ENCODE data around the gene NRDE2. TPM values are rescaled to one million over a fixed set of nuclear protein-coding genes. Genes with fewer than 3 reads are reported as not detected.

NRDE2 gene
- polyA plus RNA-seq, 1 donor: 15.8 TPM

GRCh38 chr14:90274019-90274418 is 57.7 kb downstream of the NRDE2 start:
- no peak for DNase-seq
- H3K36me3 ChIP-seq (ENCODE audit: control insufficient read depth, insufficient read depth, low read length): peaks cover 79% of the 10 kb centered on the region
- no peak overlapping the region for H3K27ac ChIP-seq (ENCODE audit: low read length)
- no peaks in the 10 kb centered on the region for H3K4me1 ChIP-seq (ENCODE audit: control insufficient read depth, insufficient read depth, low read length)
- H3K27me3 ChIP-seq (ENCODE audit: control insufficient read depth, insufficient read depth, low read length): no peaks in the 10 kb centered on the region
- H3K4me3 ChIP-seq (ENCODE audit: low read length): no peak overlapping the region
- H3K9me3 ChIP-seq (ENCODE audit: control insufficient read depth, low read depth, low read length): no peaks in the 10 kb centered on the region
- WGBS (ENCODE audit: insufficient coverage, low lambda C conversion rate): no CpG with 5 or more reads among the region's 9 CpGs

DNA sequence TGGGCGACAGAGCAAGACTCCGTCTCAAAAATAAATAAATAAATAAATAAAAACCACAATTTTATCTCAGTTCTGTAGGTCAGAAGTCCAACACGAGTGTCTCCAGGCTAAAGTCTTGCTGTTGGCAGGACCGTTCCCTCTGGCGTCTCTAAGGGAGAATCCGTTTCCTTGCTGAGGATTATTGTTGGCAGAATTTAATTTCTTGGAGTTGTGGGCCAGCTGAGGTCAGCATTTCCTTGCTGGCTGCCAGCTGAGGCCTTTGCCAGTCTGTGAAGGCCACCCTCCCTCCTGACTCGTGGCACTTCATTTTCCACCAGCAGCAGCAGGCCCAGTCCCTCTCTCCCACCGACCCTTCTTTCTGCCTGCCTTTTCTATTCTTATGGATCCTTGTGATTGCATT is 58.2 kb downstream of the NRDE2 start:
- Histone ChIP-seq H3K4me3 (ENCODE audit: low read length) (no peak overlapping the region), H3K27ac (ENCODE audit: low read length) (no peak overlapping the region), H3K36me3 (ENCODE audit: control insufficient read depth, insufficient read depth, low read length) (peaks cover 79% of the 10 kb centered on the region), H3K27me3 (ENCODE audit: control insufficient read depth, insufficient read depth, low read length) (no peaks in the 10 kb centered on the region), H3K9me3 (ENCODE audit: control insufficient read depth, low read depth, low read length) (no peaks in the 10 kb centered on the region), H3K4me1 (ENCODE audit: control insufficient read depth, insufficient read depth, low read length) (no peaks in the 10 kb centered on the region)
- DNase-seq: no peak
- 100% methylated on average over 1 of the region's 8 CpGs for WGBS (ENCODE audit: insufficient coverage, low lambda C conversion rate)

GRCh38 chr14:90272523-90272922 is 59.2 kb downstream of the NRDE2 start:
- Histone ChIP-seq H3K4me3 (ENCODE audit: low read length) (no peak overlapping the region), H3K9me3 (ENCODE audit: control insufficient read depth, low read depth, low read length) (no peaks in the 10 kb centered on the region), H3K36me3 (ENCODE audit: control insufficient read depth, insufficient read depth, low read length) (peaks cover 77% of the 10 kb centered on the region), H3K4me1 (ENCODE audit: control insufficient read depth, insufficient read depth, low read length) (no peaks in the 10 kb centered on the region), H3K27ac (ENCODE audit: low read length) (no peak overlapping the region), H3K27me3 (ENCODE audit: control insufficient read depth, insufficient read depth, low read length) (no peaks in the 10 kb centered on the region)
- 100% methylated on average over 1 of the region's 10 CpGs for WGBS (ENCODE audit: insufficient coverage, low lambda C conversion rate)
- no peak for DNase-seq

- Histone ChIP-seq H3K36me3 (ENCODE audit: control insufficient read depth, insufficient read depth, low read length) (peaks cover 86% of the 10 kb centered on the region), H3K9me3 (ENCODE audit: control insufficient read depth, low read depth, low read length) (no peaks in the 10 kb centered on the region), H3K4me1 (ENCODE audit: control insufficient read depth, insufficient read depth, low read length) (no peaks in the 10 kb centered on the region), H3K27me3 (ENCODE audit: control insufficient read depth, insufficient read depth, low read length) (no peaks in the 10 kb centered on the region), H3K27ac (ENCODE audit: low read length) (no peak overlapping the region), H3K4me3 (ENCODE audit: low read length) (no peak overlapping the region)
- WGBS (ENCODE audit: insufficient coverage, low lambda C conversion rate): no CpG with 5 or more reads among the region's 4 CpGs
- no peak for DNase-seq
Measured at GRCh38 chr14:90268420-90268819, 63.3 kb downstream of the NRDE2 start.

GRCh38 chr14:90266441-90267154 is 65.1 kb downstream of the NRDE2 start:
- Histone ChIP-seq H3K9me3 (ENCODE audit: control insufficient read depth, low read depth, low read length) (no peaks in the 10 kb centered on the region), H3K27ac (ENCODE audit: low read length) (no peak overlapping the region), H3K4me1 (ENCODE audit: control insufficient read depth, insufficient read depth, low read length) (no peaks in the 10 kb centered on the region), H3K36me3 (ENCODE audit: control insufficient read depth, insufficient read depth, low read length) (peaks cover 81% of the 10 kb centered on the region), H3K27me3 (ENCODE audit: control insufficient read depth, insufficient read depth, low read length) (no peaks in the 10 kb centered on the region), H3K4me3 (ENCODE audit: low read length) (no peak overlapping the region)
- no CpG with 5 or more reads among the region's 9 CpGs for WGBS (ENCODE audit: insufficient coverage, low lambda C conversion rate)
- no peak for DNase-seq

DNA sequence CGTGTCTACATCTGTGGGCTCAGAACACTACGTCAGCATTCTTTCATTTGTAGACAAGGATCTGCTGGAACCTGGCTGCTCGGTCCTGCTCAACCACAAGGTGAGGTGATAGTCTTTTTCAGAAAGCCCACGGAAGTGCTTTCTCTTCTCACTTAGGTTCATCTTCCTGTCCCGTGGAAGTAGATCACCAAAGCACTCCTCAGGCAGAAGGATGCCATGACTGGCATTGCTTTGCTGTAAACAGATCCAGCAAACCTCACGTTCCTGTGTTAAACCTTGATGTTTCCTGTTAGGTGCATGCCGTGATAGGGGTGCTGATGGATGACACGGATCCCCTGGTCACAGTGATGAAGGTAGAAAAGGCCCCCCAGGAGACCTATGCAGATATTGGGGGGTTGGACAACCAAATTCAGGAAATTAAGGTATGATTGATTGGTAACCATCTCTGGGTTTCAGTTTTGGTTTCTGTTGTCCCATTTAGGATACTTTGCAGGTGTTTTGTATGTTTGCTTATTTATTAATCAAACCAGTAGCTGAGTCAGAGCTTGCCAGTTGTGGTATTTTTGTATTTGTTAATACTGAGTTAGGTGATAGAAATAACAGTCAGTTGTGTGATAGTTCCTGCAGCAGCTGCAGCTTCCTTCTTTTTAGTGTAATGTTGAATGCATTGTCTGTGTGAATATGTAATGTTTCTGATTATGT is 67.8 kb downstream of the NRDE2 start:
- WGBS (ENCODE audit: insufficient coverage, low lambda C conversion rate): no CpG with 5 or more reads among the region's 8 CpGs
- no peak for DNase-seq
- Histone ChIP-seq H3K36me3 (ENCODE audit: control insufficient read depth, insufficient read depth, low read length) (peaks cover 70% of the 10 kb centered on the region), H3K9me3 (ENCODE audit: control insufficient read depth, low read depth, low read length) (no peaks in the 10 kb centered on the region), H3K4me3 (ENCODE audit: low read length) (no peak overlapping the region), H3K27ac (ENCODE audit: low read length) (no peak overlapping the region), H3K27me3 (ENCODE audit: control insufficient read depth, insufficient read depth, low read length) (no peaks in the 10 kb centered on the region), H3K4me1 (ENCODE audit: control insufficient read depth, insufficient read depth, low read length) (no peaks in the 10 kb centered on the region)

GRCh38 chr14:90256354-90257131 is 75.2 kb downstream of the NRDE2 start, which contains the start of gene PSMC1:
PSMC1 (plus strand) TSS chr14:90256553; CDS start chr14:90256598, 45 bp downstream.
- Histone ChIP-seq H3K27me3 (ENCODE audit: control insufficient read depth, insufficient read depth, low read length) (peaks cover 16% of the 10 kb centered on the region), H3K9me3 (ENCODE audit: control insufficient read depth, low read depth, low read length) (no peaks in the 10 kb centered on the region)
- 0% methylated on average over 2 of the region's 55 CpGs for WGBS (ENCODE audit: insufficient coverage, low lambda C conversion rate)

GRCh38 chr14:90255871-90256270 is 75.9 kb downstream of the NRDE2 start:
- Histone ChIP-seq H3K4me3 (ENCODE audit: low read length) (peak overlapping the region; percentile 96), H3K9me3 (ENCODE audit: control insufficient read depth, low read depth, low read length) (no peaks in the 10 kb centered on the region), H3K27ac (ENCODE audit: low read length) (no peak overlapping the region), H3K36me3 (ENCODE audit: control insufficient read depth, insufficient read depth, low read length) (peaks cover 7% of the 10 kb centered on the region), H3K27me3 (ENCODE audit: control insufficient read depth, insufficient read depth, low read length) (peaks cover 16% of the 10 kb centered on the region), H3K4me1 (ENCODE audit: control insufficient read depth, insufficient read depth, low read length) (peaks cover 5% of the 10 kb centered on the region)
- no peak for DNase-seq
- 80% methylated on average over 1 of the region's 1 CpG for WGBS (ENCODE audit: insufficient coverage, low lambda C conversion rate)

More at GRCh38 chr14:90256354-90257131, 75.2 kb downstream of the NRDE2 start, which contains the start of gene PSMC1:
- peak within 1 kb of the TSS; percentile 96 for H3K4me3 ChIP-seq (ENCODE audit: low read length)
- peaks cover 12% of the 10 kb centered on the region for H3K36me3 ChIP-seq (ENCODE audit: control insufficient read depth, insufficient read depth, low read length)
- H3K4me1 ChIP-seq (ENCODE audit: control insufficient read depth, insufficient read depth, low read length): peaks cover 5% of the 10 kb centered on the region
- peak; percentile 85 to 92 for DNase-seq
- peak within 1 kb of the TSS; percentile 19 for H3K27ac ChIP-seq (ENCODE audit: low read length)

- no peak for DNase-seq
- Histone ChIP-seq H3K36me3 (ENCODE audit: control insufficient read depth, insufficient read depth, low read length) (no peaks in the 10 kb centered on the region), H3K4me3 (ENCODE audit: low read length) (no peak overlapping the region), H3K27ac (ENCODE audit: low read length) (no peak overlapping the region), H3K9me3 (ENCODE audit: control insufficient read depth, low read depth, low read length) (no peaks in the 10 kb centered on the region), H3K4me1 (ENCODE audit: control insufficient read depth, insufficient read depth, low read length) (peaks cover 5% of the 10 kb centered on the region), H3K27me3 (ENCODE audit: control insufficient read depth, insufficient read depth, low read length) (peaks cover 16% of the 10 kb centered on the region)
- no CpG with 5 or more reads among the region's 8 CpGs for WGBS (ENCODE audit: insufficient coverage, low lambda C conversion rate)
Measured at GRCh38 chr14:90253826-90254225, 77.9 kb downstream of the NRDE2 start.

GRCh38 chr14:90248594-90248993 is 83.1 kb downstream of the NRDE2 start:
- no peak for DNase-seq
- no peak overlapping the region for H3K27ac ChIP-seq (ENCODE audit: low read length)
- no peaks in the 10 kb centered on the region for H3K4me1 ChIP-seq (ENCODE audit: control insufficient read depth, insufficient read depth, low read length)
- peaks cover 3% of the 10 kb centered on the region for H3K27me3 ChIP-seq (ENCODE audit: control insufficient read depth, insufficient read depth, low read length)
- H3K9me3 ChIP-seq (ENCODE audit: control insufficient read depth, low read depth, low read length): no peaks in the 10 kb centered on the region
- H3K36me3 ChIP-seq (ENCODE audit: control insufficient read depth, insufficient read depth, low read length): no peaks in the 10 kb centered on the region
- no CpG with 5 or more reads among the region's 2 CpGs for WGBS (ENCODE audit: insufficient coverage, low lambda C conversion rate)
- no peak overlapping the region for H3K4me3 ChIP-seq (ENCODE audit: low read length)
